ENCODE results near the gene LRFN2.

The LRFN2 gene

GRCh38 chr6:40587240-40588069 is at the start of gene LRFN2:
Gene LRFN2 (minus strand): TSS chr6:40587364.
- Histone ChIP-seq H3K4me3 (ENCODE audit: low read depth in 1 of 2, low read length in 2 of 2) (peak within 1 kb of the TSS; percentile 60 to 76), H3K9me3 (ENCODE audit: control insufficient read depth in 1 of 2, low read length in 2 of 2) (no peaks in the 10 kb centered on the region), H3K27me3 (ENCODE audit: control insufficient read depth in 1 of 2, insufficient read depth in 2 of 2, low read length in 2 of 2) (peaks cover 25 to 41% of the 10 kb centered on the region in 2 donors), H3K36me3 (ENCODE audit: control insufficient read depth in 1 of 2, insufficient read depth in 2 of 2, low read length in 2 of 2) (no peaks in the 10 kb centered on the region), H3K27ac (ENCODE audit: low read depth, low read length) (no peak within 1 kb of the TSS), H3K9ac (ENCODE audit: low read depth in 1 of 2, low read length in 2 of 2) (peak within 1 kb of the TSS in 1 of 2 donors; percentile 18), H3K4me1 (ENCODE audit: control insufficient read depth in 1 of 2, insufficient read depth in 2 of 2, low read length in 2 of 2) (peaks cover 5 to 8% of the 10 kb centered on the region in 2 donors)

DNA sequence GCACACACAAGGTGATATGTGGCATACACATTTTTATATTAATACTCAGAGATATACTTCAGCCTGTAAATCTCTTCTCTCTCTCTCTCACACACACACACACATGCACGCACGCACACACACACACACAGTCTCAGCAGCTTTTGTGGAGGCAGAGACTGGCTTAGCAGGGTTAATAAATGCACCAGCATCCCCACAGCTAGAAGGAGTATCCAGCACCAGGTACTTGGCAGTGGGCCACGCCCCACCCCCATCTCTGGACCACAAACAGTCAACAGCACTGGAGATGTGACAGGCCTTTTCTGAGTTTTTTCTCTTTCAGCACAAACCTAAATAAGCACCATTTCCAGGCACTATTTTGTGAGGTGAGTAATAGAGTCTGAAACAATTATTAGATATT is 47.3 kb upstream of the LRFN2 start:
- Histone ChIP-seq H3K4me1 (ENCODE audit: control insufficient read depth in 1 of 2, insufficient read depth in 2 of 2, low read length in 2 of 2) (no peaks in the 10 kb centered on the region), H3K9me3 (ENCODE audit: control insufficient read depth in 1 of 2, low read length in 2 of 2) (no peaks in the 10 kb centered on the region), H3K4me3 (ENCODE audit: low read depth in 1 of 2, low read length in 2 of 2) (no peak overlapping the region), H3K9ac (ENCODE audit: low read depth in 1 of 2, low read length in 2 of 2) (no peak overlapping the region), H3K36me3 (ENCODE audit: control insufficient read depth in 1 of 2, insufficient read depth in 2 of 2, low read length in 2 of 2) (no peaks in the 10 kb centered on the region), H3K27ac (ENCODE audit: low read depth, low read length) (no peak overlapping the region), H3K27me3 (ENCODE audit: control insufficient read depth in 1 of 2, insufficient read depth in 2 of 2, low read length in 2 of 2) (peaks cover 0 to 5% of the 10 kb centered on the region in 2 donors)

DNA sequence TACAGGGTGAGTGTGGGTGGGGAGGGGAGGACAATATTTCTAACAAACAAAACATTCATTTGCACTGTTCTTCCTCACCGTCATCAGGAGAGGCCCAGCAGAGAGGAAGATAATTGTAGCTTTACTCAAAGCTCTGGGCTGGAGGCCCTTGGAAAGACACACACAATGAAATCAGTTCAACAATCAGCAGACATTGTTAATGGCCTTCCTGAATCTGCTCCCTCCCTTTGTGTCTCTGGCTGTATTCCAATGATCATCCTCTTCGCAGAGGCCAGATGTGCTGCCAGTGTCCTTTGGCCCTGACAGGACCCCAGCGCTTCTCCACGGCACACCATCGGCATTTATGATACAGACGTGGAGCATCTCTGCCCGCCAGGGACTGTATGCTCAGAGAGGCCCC is 44.6 kb upstream of the LRFN2 start:
- Histone ChIP-seq H3K9ac (ENCODE audit: low read depth in 1 of 2, low read length in 2 of 2) (no peak overlapping the region), H3K4me3 (ENCODE audit: low read depth in 1 of 2, low read length in 2 of 2) (no peak overlapping the region), H3K4me1 (ENCODE audit: control insufficient read depth in 1 of 2, insufficient read depth in 2 of 2, low read length in 2 of 2) (no peaks in the 10 kb centered on the region), H3K27ac (ENCODE audit: low read depth, low read length) (no peak overlapping the region), H3K27me3 (ENCODE audit: control insufficient read depth in 1 of 2, insufficient read depth in 2 of 2, low read length in 2 of 2) (peaks cover 5 to 7% of the 10 kb centered on the region in 2 donors), H3K9me3 (ENCODE audit: control insufficient read depth in 1 of 2, low read length in 2 of 2) (no peaks in the 10 kb centered on the region), H3K36me3 (ENCODE audit: control insufficient read depth in 1 of 2, insufficient read depth in 2 of 2, low read length in 2 of 2) (no peaks in the 10 kb centered on the region)

- no peaks in the 10 kb centered on the region for H3K4me1 ChIP-seq (ENCODE audit: control insufficient read depth in 1 of 2, insufficient read depth in 2 of 2, low read length in 2 of 2)
- H3K27me3 ChIP-seq (ENCODE audit: control insufficient read depth in 1 of 2, insufficient read depth in 2 of 2, low read length in 2 of 2) = peaks cover 5 to 7% of the 10 kb centered on the region in 2 donors
- no peaks in the 10 kb centered on the region for H3K36me3 ChIP-seq (ENCODE audit: control insufficient read depth in 1 of 2, insufficient read depth in 2 of 2, low read length in 2 of 2)
- H3K4me3 ChIP-seq (ENCODE audit: low read depth in 1 of 2, low read length in 2 of 2) = no peak overlapping the region
- H3K9ac ChIP-seq (ENCODE audit: low read depth in 1 of 2, low read length in 2 of 2) = no peak overlapping the region
- no peak overlapping the region for H3K27ac ChIP-seq (ENCODE audit: low read depth, low read length)
- peaks cover 0 to 4% of the 10 kb centered on the region in 2 donors for H3K9me3 ChIP-seq (ENCODE audit: control insufficient read depth in 1 of 2, low read length in 2 of 2)
These were observed 43.3 kb upstream of the LRFN2 start for GRCh38 chr6:40630488-40630887.

DNA sequence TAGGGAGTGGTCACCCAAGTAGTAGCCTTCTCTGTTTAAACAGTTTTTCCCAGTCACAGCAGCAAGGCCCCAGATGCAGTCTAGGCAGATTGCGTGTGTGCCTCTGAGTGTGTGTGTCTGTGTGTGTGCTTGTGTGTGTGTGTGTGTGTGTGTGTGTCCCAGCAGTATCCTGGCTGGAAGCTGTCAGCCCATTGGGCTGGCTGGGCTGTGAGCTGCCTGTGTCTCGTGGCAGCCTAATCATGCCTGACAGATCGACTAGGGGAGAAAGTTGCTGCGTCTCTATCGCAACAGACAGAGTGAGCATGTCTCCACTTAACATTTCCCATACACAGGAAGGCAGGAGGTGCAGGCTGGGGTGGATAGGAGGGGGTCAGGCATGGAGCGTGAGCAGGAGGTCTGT is 42.9 kb upstream of the LRFN2 start:
- Histone ChIP-seq H3K4me1 (ENCODE audit: control insufficient read depth in 1 of 2, insufficient read depth in 2 of 2, low read length in 2 of 2) (no peaks in the 10 kb centered on the region), H3K9me3 (ENCODE audit: control insufficient read depth in 1 of 2, low read length in 2 of 2) (peaks cover 0 to 4% of the 10 kb centered on the region in 2 donors), H3K9ac (ENCODE audit: low read depth in 1 of 2, low read length in 2 of 2) (no peak overlapping the region), H3K27me3 (ENCODE audit: control insufficient read depth in 1 of 2, insufficient read depth in 2 of 2, low read length in 2 of 2) (peaks cover 5 to 7% of the 10 kb centered on the region in 2 donors), H3K27ac (ENCODE audit: low read depth, low read length) (no peak overlapping the region), H3K4me3 (ENCODE audit: low read depth in 1 of 2, low read length in 2 of 2) (no peak overlapping the region), H3K36me3 (ENCODE audit: control insufficient read depth in 1 of 2, insufficient read depth in 2 of 2, low read length in 2 of 2) (no peaks in the 10 kb centered on the region)

DNA sequence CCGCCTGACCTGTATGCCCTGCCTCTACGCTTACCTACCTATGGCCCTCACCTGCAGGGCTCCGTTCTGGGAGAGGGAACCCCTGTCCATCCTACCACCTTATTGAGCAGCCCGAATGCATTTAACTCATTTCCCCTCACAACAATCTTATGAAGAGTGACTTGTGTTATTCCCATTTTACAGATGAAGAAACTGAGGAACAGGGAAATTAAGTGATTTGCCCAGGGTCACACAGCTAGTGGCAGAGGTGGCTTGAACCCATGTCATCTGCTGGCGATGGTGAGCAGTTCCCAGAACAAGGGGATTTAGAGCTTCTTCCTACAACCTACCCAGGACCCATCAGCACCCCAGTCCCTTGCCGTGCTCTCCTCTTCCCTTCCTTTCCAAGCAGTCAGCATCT is 42.3 kb upstream of the LRFN2 start:
- H3K36me3 ChIP-seq (ENCODE audit: control insufficient read depth in 1 of 2, insufficient read depth in 2 of 2, low read length in 2 of 2) = no peaks in the 10 kb centered on the region
- peaks cover 0 to 4% of the 10 kb centered on the region in 2 donors for H3K9me3 ChIP-seq (ENCODE audit: control insufficient read depth in 1 of 2, low read length in 2 of 2)
- H3K4me1 ChIP-seq (ENCODE audit: control insufficient read depth in 1 of 2, insufficient read depth in 2 of 2, low read length in 2 of 2) = no peaks in the 10 kb centered on the region
- peaks cover 5 to 7% of the 10 kb centered on the region in 2 donors for H3K27me3 ChIP-seq (ENCODE audit: control insufficient read depth in 1 of 2, insufficient read depth in 2 of 2, low read length in 2 of 2)
- no peak overlapping the region for H3K27ac ChIP-seq (ENCODE audit: low read depth, low read length)
- no peak overlapping the region for H3K9ac ChIP-seq (ENCODE audit: low read depth in 1 of 2, low read length in 2 of 2)
- no peak overlapping the region for H3K4me3 ChIP-seq (ENCODE audit: low read depth in 1 of 2, low read length in 2 of 2)

DNA sequence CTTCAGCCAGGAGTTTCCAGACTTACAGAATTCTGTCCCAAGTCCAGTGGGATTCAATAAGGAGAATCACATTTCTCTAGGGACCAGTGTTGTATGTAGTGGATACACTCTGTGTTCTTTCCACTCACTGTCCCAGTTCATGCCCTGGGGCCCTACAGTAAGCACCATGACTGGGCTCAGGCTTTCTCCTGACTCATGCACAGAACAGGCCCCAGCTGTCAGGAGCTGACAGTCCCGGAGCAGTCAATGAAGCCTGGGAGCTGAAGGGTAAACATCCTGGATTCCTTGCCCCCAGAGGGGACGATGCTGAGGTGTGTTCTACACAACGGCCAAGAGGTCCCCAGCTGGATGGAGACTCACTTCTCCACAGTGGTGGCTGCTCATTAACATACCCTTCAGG is 40.2 kb upstream of the LRFN2 start:
- no peak overlapping the region for H3K27ac ChIP-seq (ENCODE audit: low read depth, low read length)

GRCh38 chr6:40626886-40627285 is 39.7 kb upstream of the LRFN2 start:
- peaks cover 0 to 6% of the 10 kb centered on the region in 2 donors for H3K9me3 ChIP-seq (ENCODE audit: control insufficient read depth in 1 of 2, low read length in 2 of 2)
- H3K9ac ChIP-seq (ENCODE audit: low read depth in 1 of 2, low read length in 2 of 2) = no peak overlapping the region
- H3K27ac ChIP-seq (ENCODE audit: low read depth, low read length) = no peak overlapping the region
- H3K4me1 ChIP-seq (ENCODE audit: control insufficient read depth in 1 of 2, insufficient read depth in 2 of 2, low read length in 2 of 2) = no peaks in the 10 kb centered on the region
- H3K27me3 ChIP-seq (ENCODE audit: control insufficient read depth in 1 of 2, insufficient read depth in 2 of 2, low read length in 2 of 2) = peaks cover 5 to 7% of the 10 kb centered on the region in 2 donors
- no peak overlapping the region for H3K4me3 ChIP-seq (ENCODE audit: low read depth in 1 of 2, low read length in 2 of 2)
- no peaks in the 10 kb centered on the region for H3K36me3 ChIP-seq (ENCODE audit: control insufficient read depth in 1 of 2, insufficient read depth in 2 of 2, low read length in 2 of 2)

More for the DNA sequence above, 40.2 kb upstream of the LRFN2 start:
- Histone ChIP-seq H3K9me3 (ENCODE audit: control insufficient read depth in 1 of 2, low read length in 2 of 2) (peaks cover 0 to 6% of the 10 kb centered on the region in 2 donors), H3K9ac (ENCODE audit: low read depth in 1 of 2, low read length in 2 of 2) (no peak overlapping the region), H3K27me3 (ENCODE audit: control insufficient read depth in 1 of 2, insufficient read depth in 2 of 2, low read length in 2 of 2) (peaks cover 5 to 7% of the 10 kb centered on the region in 2 donors), H3K4me1 (ENCODE audit: control insufficient read depth in 1 of 2, insufficient read depth in 2 of 2, low read length in 2 of 2) (no peaks in the 10 kb centered on the region), H3K4me3 (ENCODE audit: low read depth in 1 of 2, low read length in 2 of 2) (no peak overlapping the region), H3K36me3 (ENCODE audit: control insufficient read depth in 1 of 2, insufficient read depth in 2 of 2, low read length in 2 of 2) (no peaks in the 10 kb centered on the region)

GRCh38 chr6:40623932-40624331 is 36.8 kb upstream of the LRFN2 start:
- H3K27ac ChIP-seq (ENCODE audit: low read depth, low read length) = no peak overlapping the region
- H3K9me3 ChIP-seq (ENCODE audit: control insufficient read depth in 1 of 2, low read length in 2 of 2) = peaks cover 0 to 6% of the 10 kb centered on the region in 2 donors
- no peaks in the 10 kb centered on the region for H3K4me1 ChIP-seq (ENCODE audit: control insufficient read depth in 1 of 2, insufficient read depth in 2 of 2, low read length in 2 of 2)

DNA sequence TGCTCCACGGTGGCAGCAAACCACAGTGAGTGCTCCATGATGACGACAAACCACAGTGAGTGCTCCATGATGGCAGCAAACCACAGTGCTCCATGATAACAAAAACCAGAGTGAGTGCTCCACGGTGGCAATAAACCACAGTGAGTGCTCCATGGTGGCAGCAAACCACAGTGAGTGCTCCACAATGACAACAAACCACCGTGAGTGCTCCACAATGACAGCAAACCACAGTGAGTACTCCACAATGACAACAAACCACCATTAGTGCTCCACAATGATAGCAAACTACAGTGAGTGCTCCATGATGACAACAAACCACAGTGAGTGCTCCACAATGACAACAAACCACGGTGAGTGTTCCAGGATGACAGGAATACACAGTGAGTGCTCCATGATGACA is 36.0 kb upstream of the LRFN2 start:
- H3K27me3 ChIP-seq (ENCODE audit: control insufficient read depth in 1 of 2, insufficient read depth in 2 of 2, low read length in 2 of 2) = peaks cover 2 to 7% of the 10 kb centered on the region in 2 donors
- H3K27ac ChIP-seq (ENCODE audit: low read depth, low read length) = no peak overlapping the region
- H3K36me3 ChIP-seq (ENCODE audit: control insufficient read depth in 1 of 2, insufficient read depth in 2 of 2, low read length in 2 of 2) = no peaks in the 10 kb centered on the region
- H3K9ac ChIP-seq (ENCODE audit: low read depth in 1 of 2, low read length in 2 of 2) = no peak overlapping the region
- H3K4me3 ChIP-seq (ENCODE audit: low read depth in 1 of 2, low read length in 2 of 2) = no peak overlapping the region
- peaks cover 0 to 6% of the 10 kb centered on the region in 2 donors for H3K9me3 ChIP-seq (ENCODE audit: control insufficient read depth in 1 of 2, low read length in 2 of 2)
- no peaks in the 10 kb centered on the region for H3K4me1 ChIP-seq (ENCODE audit: control insufficient read depth in 1 of 2, insufficient read depth in 2 of 2, low read length in 2 of 2)

More at GRCh38 chr6:40623932-40624331, 36.8 kb upstream of the LRFN2 start:
- H3K27me3 ChIP-seq (ENCODE audit: control insufficient read depth in 1 of 2, insufficient read depth in 2 of 2, low read length in 2 of 2) = peaks cover 2 to 13% of the 10 kb centered on the region in 2 donors
- H3K4me3 ChIP-seq (ENCODE audit: low read depth in 1 of 2, low read length in 2 of 2) = no peak overlapping the region
- H3K9ac ChIP-seq (ENCODE audit: low read depth in 1 of 2, low read length in 2 of 2) = no peak overlapping the region
- no peaks in the 10 kb centered on the region for H3K36me3 ChIP-seq (ENCODE audit: control insufficient read depth in 1 of 2, insufficient read depth in 2 of 2, low read length in 2 of 2)
